H9 (cell line): Measurements from ENCODE around the gene ZP1. TPM values are rescaled to one million over a fixed set of nuclear protein-coding genes. Genes with fewer than 3 reads are reported as not detected.

Experiments
- DNase-seq: peaks from one replicate; pipeline ENCODE4 v3.0.0-alpha.2; 2017
- H2AFZ ChIP-seq: one replicate; pipeline ENCODE4 v1.6.1; 2013; ENCODE audit warnings: mild to moderate bottlenecking, low read length, control low read depth, moderate library complexity
- H2AK5ac ChIP-seq: 2 replicates; pipeline ENCODE4 v1.6.1; 2013; ENCODE audit warnings: low read length, control low read depth, mixed read lengths; ENCODE audit not compliant: insufficient read length
- H2BK120ac ChIP-seq: one replicate; pipeline ENCODE4 v1.6.1; 2013; ENCODE audit warnings: low read depth, mild to moderate bottlenecking, low read length, control low read depth, inconsistent platforms; ENCODE audit not compliant: poor library complexity, severe bottlenecking
- H2BK12ac ChIP-seq: 2 replicates; pipeline ENCODE4 v1.6.1; 2013; ENCODE audit warnings: low read length, control low read depth, mixed read lengths, low read depth; ENCODE audit not compliant: insufficient read length
- H2BK15ac ChIP-seq: 2 replicates; pipeline ENCODE4 v1.6.1; 2013; ENCODE audit warnings: low read depth, low read length, control low read depth
- H2BK20ac ChIP-seq: one replicate; pipeline ENCODE4 v1.6.1; 2013; ENCODE audit warnings: low read depth, mild to moderate bottlenecking, low read length, control low read depth, inconsistent platforms; ENCODE audit not compliant: poor library complexity, severe bottlenecking
- H2BK5ac ChIP-seq: 2 replicates; pipeline ENCODE4 v1.6.1; 2013; ENCODE audit warnings: low read length, control low read depth, mixed read lengths; ENCODE audit not compliant: insufficient read length
- H3K14ac ChIP-seq: 2 replicates; pipeline ENCODE4 v1.6.1; 2013; ENCODE audit warnings: low read length, control low read depth; ENCODE audit not compliant: insufficient read depth
- H3K18ac ChIP-seq: 2 replicates; pipeline ENCODE4 v1.6.1; 2013; ENCODE audit warnings: low read depth, mild to moderate bottlenecking, mixed read lengths, low read length, control low read depth; ENCODE audit not compliant: insufficient read length
- H3K23ac ChIP-seq: 2 replicates; pipeline ENCODE4 v1.6.1; 2013; ENCODE audit warnings: low read length, control low read depth, mixed read lengths, low read depth; ENCODE audit not compliant: insufficient read length
- H3K23me2 ChIP-seq: 2 replicates; pipeline ENCODE4 v1.6.1; 2013; ENCODE audit warnings: low read depth, mild to moderate bottlenecking, mixed read lengths, low read length, control low read depth; ENCODE audit not compliant: insufficient read length, poor library complexity, severe bottlenecking
- H3K27ac ChIP-seq: 2 replicates; pipeline ENCODE4 v1.5.1; 2013; ENCODE audit warnings: low read length, control low read depth, mixed read lengths, low read depth; ENCODE audit not compliant: insufficient read length
- H3K27me3 ChIP-seq: 2 replicates; pipeline ENCODE4 v1.6.1; 2013; ENCODE audit warnings: low read length, control low read depth, inconsistent platforms; ENCODE audit not compliant: insufficient read depth
- H3K4ac ChIP-seq: 2 replicates; pipeline ENCODE4 v1.6.1; 2013; ENCODE audit warnings: low read depth, mild to moderate bottlenecking, control low read depth, inconsistent platforms, low read length, moderate library complexity
- H3K4me1 ChIP-seq: 2 replicates; pipeline ENCODE4 v1.6.1; 2013; ENCODE audit warnings: low read length, control low read depth, inconsistent platforms; ENCODE audit not compliant: insufficient read depth
- H3K4me2 ChIP-seq: 2 replicates; pipeline ENCODE4 v1.6.1; 2013; ENCODE audit warnings: low read length, control low read depth, mixed read lengths; ENCODE audit not compliant: insufficient read length, insufficient read depth
- H3K56ac ChIP-seq: 2 replicates; pipeline ENCODE4 v1.6.1; 2013; ENCODE audit warnings: low read depth, mild to moderate bottlenecking, mixed read lengths, low read length, control low read depth; ENCODE audit not compliant: insufficient read length
- H3K79me1 ChIP-seq: 2 replicates; pipeline ENCODE4 v1.6.1; 2013; ENCODE audit warnings: low read depth, mild to moderate bottlenecking, moderate library complexity, low read length, control low read depth, inconsistent platforms; ENCODE audit not compliant: insufficient read depth, poor library complexity, severe bottlenecking
- H3K79me2 ChIP-seq: 2 replicates; pipeline ENCODE4 v1.6.1; 2013; ENCODE audit warnings: low read length, control low read depth, inconsistent platforms; ENCODE audit not compliant: insufficient read depth
- H3K9ac ChIP-seq: 2 replicates; pipeline ENCODE4 v1.6.1; 2013; ENCODE audit warnings: low read length, control low read depth, mixed read lengths; ENCODE audit not compliant: insufficient read length; ENCODE audit errors: extremely low read depth
- H3K9me3 ChIP-seq: one replicate; pipeline ENCODE4 v1.6.1; 2013; ENCODE audit warnings: low read depth, low read length, inconsistent platforms; ENCODE audit not compliant: control insufficient read depth
- H3T11ph ChIP-seq: one replicate; pipeline ENCODE4 v1.6.1; 2013; ENCODE audit warnings: mild to moderate bottlenecking, low read length, control low read depth, inconsistent platforms
- H4K20me1 ChIP-seq: one replicate; pipeline ENCODE4 v1.6.1; 2013; ENCODE audit not compliant: control insufficient read depth, insufficient read length, insufficient read depth
- H4K5ac ChIP-seq: 2 replicates; pipeline ENCODE4 v1.6.1; 2013; ENCODE audit warnings: low read depth, mild to moderate bottlenecking, mixed read lengths, low read length, control low read depth; ENCODE audit not compliant: insufficient read length
- H4K8ac ChIP-seq: replicated peaks from 2 replicates; pipeline ENCODE4 v1.6.1; 2013; ENCODE audit warnings: low read length, control low read depth, mixed read lengths, low read depth; ENCODE audit not compliant: insufficient read length
- H4K91ac ChIP-seq: 2 replicates; pipeline ENCODE4 v1.6.1; 2013; ENCODE audit warnings: low read depth, mild to moderate bottlenecking, moderate library complexity, mixed read lengths, low read length, control low read depth; ENCODE audit not compliant: insufficient read length
- H3K27ac Mint-ChIP-seq, 3 experiments: 2 replicates in 2 of 3; 3 replicates in 1 of 3; pipeline ENCODE4 v1.8.0; 2020 to 2021; ENCODE audit warnings: mixed read lengths in 3 of 3, mild to moderate bottlenecking in 1 of 3, moderate library complexity in 1 of 3
- H3K27me3 Mint-ChIP-seq: 2 replicates; pipeline ENCODE4 v1.8.0; 2021; ENCODE audit warnings: low read depth, mild to moderate bottlenecking, moderate library complexity, mixed read lengths
- H3K36me3 Mint-ChIP-seq, 3 experiments: 2 replicates in 2 of 3; 3 replicates in 1 of 3; pipeline ENCODE4 v1.8.0; 2020 to 2021; ENCODE audit warnings: low read depth in 3 of 3, mixed read lengths in 3 of 3; ENCODE audit not compliant: insufficient read depth in 1 of 3
- H3K4me1 Mint-ChIP-seq, 2 experiments: 2 replicates each; pipeline ENCODE4 v1.8.0; 2020; ENCODE audit warnings: mixed read lengths in 2 of 2
- H3K4me3 Mint-ChIP-seq, 2 experiments: 2 replicates in 1 of 2; 3 replicates in 1 of 2; pipeline ENCODE4 v1.8.0; 2020 to 2021; ENCODE audit warnings: mild to moderate bottlenecking in 2 of 2, mixed read lengths in 2 of 2, moderate library complexity in 1 of 2
- H3K9me3 Mint-ChIP-seq, 2 experiments: 2 replicates in 1 of 2; 3 replicates in 1 of 2; pipeline ENCODE4 v1.8.0; 2020; ENCODE audit warnings: mild to moderate bottlenecking in 2 of 2, mixed read lengths in 2 of 2, moderate library complexity in 1 of 2
- CTCF ChIP-seq: fragments of 200-600 bp; sonication (generic); conservative IDR thresholded peaks from 3 replicates; pipeline ENCODE4 v1.8.0; 2021; ENCODE audit warnings: antibody characterized with exemption, mild to moderate bottlenecking
- WGBS: extraction: QIAGEN DNeasy Blood & Tissue Kit; methylation state at CpG from one replicate; pipeline ENCODE4 v1.1.7; 2013; ENCODE audit warnings: missing lambda C conversion rate, low lambda C conversion rate, mixed read lengths; ENCODE audit not compliant: insufficient read length; ENCODE audit errors: extremely low coverage; 5-methylcytosine and 5-hydroxymethylcytosine counted together
- total RNA-seq: library from RNA; stranded (reverse); gene quantifications from 2 replicates; pipeline ENCODE4 v1.2.1, GENCODE V29; 2021

ZP1 gene
- total RNA-seq, 1 experiment from 2014 or later: not detected

GRCh38 chr11:60912223-60912850 is 45.0 kb downstream of the ZP1 start:
- peaks cover 3 to 5% of the 10 kb centered on the region in 2 experiments; a peak in 4 of 5 replicates for H3K9me3 Mint-ChIP-seq
- Histone ChIP-seq H4K5ac (no peak overlapping the region), H4K20me1 (no peaks in the 10 kb centered on the region), H3K23ac (no peak overlapping the region), H3K79me1 (no peaks in the 10 kb centered on the region), H3K9ac (no peak overlapping the region), H3K27ac (no peak overlapping the region), H4K91ac (no peak overlapping the region), H3K79me2 (no peaks in the 10 kb centered on the region; the same call in 1 of the 2 replicates), H3K4me2 (no peak overlapping the region), H2BK120ac (no peak overlapping the region), H3K9me3 (no peaks in the 10 kb centered on the region), H3K4me1 (peaks cover 2% of the 10 kb centered on the region; the same call in 1 of the 2 replicates), H3K4ac (no peak overlapping the region), H3K27me3 (no peaks in the 10 kb centered on the region; the same call in 1 of the 2 replicates), H2BK15ac (no peak overlapping the region), H2AFZ (no peak overlapping the region), H2BK20ac (no peak overlapping the region), H3K56ac (no peak overlapping the region), H2BK12ac (no peak overlapping the region), H3K14ac (no peak overlapping the region), H3T11ph (no peak overlapping the region), H3K18ac (no peak overlapping the region), H3K23me2 (peaks cover 22% of the 10 kb centered on the region), H2AK5ac (no peak overlapping the region), H2BK5ac (no peak overlapping the region), H4K8ac (no peak overlapping the region)
- peaks cover 46% of the 10 kb centered on the region for H3K27me3 Mint-ChIP-seq
- WGBS: no CpG with 5 or more reads among the region's 12 CpGs
- DNase-seq: no peak
- H3K27ac Mint-ChIP-seq: no peak overlapping the region; a peak in 2 of 7 replicates
- no peak overlapping the region for H3K4me3 Mint-ChIP-seq
- peaks cover 39% of the 10 kb centered on the region in 2 experiments for H3K4me1 Mint-ChIP-seq
- H3K36me3 Mint-ChIP-seq: peaks cover 0 to 5% (median 4%) of the 10 kb centered on the region in 3 experiments; a peak in 5 of 7 replicates
- TF ChIP-seq CTCF: no peak
